IMR-90 (cell line): ENCODE data around the gene CASP7. TPM values are rescaled to one million over a fixed set of nuclear protein-coding genes. Genes with fewer than 3 reads are reported as not detected.

Experiments
- ATAC-seq: fragments of 200-7000 bp; cut with Tn5 transposase; 2 replicates; pipeline ENCODE4 v1.9.1; 2020; ENCODE audit warnings: low read depth, mild to moderate bottlenecking, moderate library complexity
- BruUV-seq: library from RNA; stranded (reverse); fragments of 400-500 nt; replicated peaks from 2 replicates; lab custom pipeline; 2021; lab: Mats Ljungman, UMichigan
- CTCF ChIA-PET: fragments of 300-600 bp; formaldehyde crosslinking; extraction: SDS; loops from one replicate; lab custom pipeline; 2021; ENCODE audit warnings: antibody characterized with exemption; lab: Yijun Ruan, JAX
- POLR2A ChIA-PET: fragments of 300-600 bp; sonication (Branson Sonifier 250); formaldehyde crosslinking; loops from one replicate; lab custom pipeline; 2022; ENCODE audit warnings: antibody characterized with exemption; ENCODE audit not compliant: unreplicated experiment; lab: Charles Lee
- DNase-seq: peaks from one replicate; pipeline ENCODE4 v3.0.0; 2013
- H2AFZ ChIP-seq: replicated peaks from 2 replicates; pipeline ENCODE3; 2013; ENCODE audit warnings: low read length, mild to moderate bottlenecking; ENCODE audit not compliant: poor library complexity
- H2AK5ac ChIP-seq: 2 replicates; pipeline ENCODE4 v1.6.1; 2013; ENCODE audit warnings: low read depth, low read length, inconsistent platforms
- H2AK9ac ChIP-seq: replicated peaks from 2 replicates; pipeline ENCODE3; 2013; ENCODE audit warnings: mild to moderate bottlenecking, low read depth, low read length, moderate library complexity; ENCODE audit not compliant: poor library complexity
- H2BK120ac ChIP-seq: 2 replicates; pipeline ENCODE4 v1.6.1; 2013; ENCODE audit warnings: low read depth, low read length, inconsistent platforms
- H2BK15ac ChIP-seq: 3 replicates; pipeline ENCODE4 v1.6.1; 2013; ENCODE audit warnings: low read depth, low read length, inconsistent platforms
- H2BK20ac ChIP-seq: 2 replicates; pipeline ENCODE4 v1.6.1; 2013; ENCODE audit warnings: low read depth, mild to moderate bottlenecking, inconsistent platforms, low read length, moderate library complexity
- H2BK5ac ChIP-seq: 2 replicates; pipeline ENCODE4 v1.6.1; 2013; ENCODE audit warnings: mild to moderate bottlenecking, low read depth, low read length, inconsistent platforms; ENCODE audit not compliant: poor library complexity, severe bottlenecking
- H3K14ac ChIP-seq: replicated peaks from 2 replicates; pipeline ENCODE4 v1.6.1; 2013; ENCODE audit warnings: low read depth, low read length, inconsistent platforms
- H3K18ac ChIP-seq: 2 replicates; pipeline ENCODE4 v1.6.1; 2013; ENCODE audit warnings: low read depth, low read length, control low read depth
- H3K23ac ChIP-seq: 2 replicates; pipeline ENCODE4 v1.6.1; 2013; ENCODE audit warnings: low read depth, low read length, inconsistent platforms
- H3K27ac ChIP-seq: 2 replicates; pipeline ENCODE4 v1.5.1; 2013; ENCODE audit warnings: mild to moderate bottlenecking, control low read depth, low read length; ENCODE audit not compliant: insufficient read depth
- H3K27me3 ChIP-seq: 2 replicates; pipeline ENCODE4 v1.6.1; 2013; ENCODE audit warnings: low read length; ENCODE audit not compliant: control insufficient read depth, insufficient read depth
- H3K36me3 ChIP-seq: 2 replicates; pipeline ENCODE4 v1.6.1; 2013; ENCODE audit warnings: low read length, mixed read lengths; ENCODE audit not compliant: control insufficient read depth, insufficient read depth
- H3K4ac ChIP-seq: 2 replicates; pipeline ENCODE4 v1.6.1; 2013; ENCODE audit warnings: low read depth, low read length, inconsistent platforms
- H3K4me1 ChIP-seq: 2 replicates; pipeline ENCODE4 v1.6.1; 2013; ENCODE audit warnings: low read length, mixed read lengths; ENCODE audit not compliant: control insufficient read depth, insufficient read depth
- H3K4me2 ChIP-seq: 2 replicates; pipeline ENCODE4 v1.6.1; 2013; ENCODE audit warnings: low read depth, mild to moderate bottlenecking, control low read depth, low read length, moderate library complexity
- H3K4me3 ChIP-seq: 2 replicates; pipeline ENCODE4 v1.5.1; 2013; ENCODE audit warnings: low read depth, mild to moderate bottlenecking, control low read depth, low read length, moderate library complexity; ENCODE audit not compliant: insufficient read depth
- H3K56ac ChIP-seq: 2 replicates; pipeline ENCODE4 v1.6.1; 2013; ENCODE audit warnings: low read length, inconsistent platforms; ENCODE audit not compliant: insufficient read depth; ENCODE audit errors: extremely low read depth
- H3K79me1 ChIP-seq, 2 experiments: 2 replicates each; pipeline ENCODE4 v1.6.1; 2013; ENCODE audit warnings: low read length in 2 of 2, inconsistent platforms in 1 of 2, low read depth in 1 of 2
- H3K9ac ChIP-seq: 2 replicates; pipeline ENCODE4 v1.6.1; 2013; ENCODE audit warnings: low read depth, low read length, control low read depth
- H3K9me1 ChIP-seq: 2 replicates; pipeline ENCODE4 v1.6.1; 2013; ENCODE audit warnings: low read length, inconsistent platforms; ENCODE audit not compliant: insufficient read depth
- H3K9me3 ChIP-seq: 2 replicates; pipeline ENCODE4 v1.6.1; 2013; ENCODE audit warnings: low read length; ENCODE audit not compliant: control insufficient read depth, insufficient read depth
- H4K20me1 ChIP-seq: 2 replicates; pipeline ENCODE4 v1.6.1; 2013; ENCODE audit warnings: low read length, inconsistent platforms; ENCODE audit not compliant: insufficient read depth
- H4K5ac ChIP-seq: 2 replicates; pipeline ENCODE4 v1.6.1; 2013; ENCODE audit warnings: mild to moderate bottlenecking, low read depth, low read length, control low read depth
- H4K8ac ChIP-seq, 2 experiments: 2 replicates each; pipeline ENCODE4 v1.6.1; 2013; ENCODE audit warnings: low read depth in 2 of 2, low read length in 2 of 2, control low read depth in 1 of 2, inconsistent platforms in 1 of 2
- H4K91ac ChIP-seq: 2 replicates; pipeline ENCODE4 v1.6.1; 2013; ENCODE audit warnings: low read depth, low read length, inconsistent platforms; ENCODE audit not compliant: insufficient read depth
- BHLHE40 ChIP-seq: fragments of 150-350 bp; IDR thresholded peaks from 2 replicates; pipeline ENCODE4 v1.6.1; 2016; ENCODE audit warnings: mild to moderate bottlenecking, low read depth, low read length
- CEBPB ChIP-seq: IDR thresholded peaks from 2 replicates; pipeline ENCODE4 v1.6.1; 2012; ENCODE audit warnings: low read depth, low read length, improper control_type of control experiment
- CHD1 ChIP-seq: IDR thresholded peaks from 2 replicates; pipeline ENCODE4 v1.6.1; 2012; ENCODE audit warnings: low read depth, low read length, improper control_type of control experiment
- FOS ChIP-seq: fragments of 150-350 bp; IDR thresholded peaks from 2 replicates; pipeline ENCODE4 v1.6.1; 2016; ENCODE audit warnings: low read depth, low read length
- MAFK ChIP-seq: IDR thresholded peaks from 2 replicates; pipeline ENCODE4 v1.6.1; 2012; ENCODE audit warnings: low read depth, low read length, improper control_type of control experiment
- MAZ ChIP-seq: IDR thresholded peaks from 2 replicates; pipeline ENCODE4 v1.6.1; 2012; ENCODE audit warnings: low read depth, mild to moderate bottlenecking, low read length, improper control_type of control experiment, moderate library complexity, borderline replicate concordance
- NFE2L2 ChIP-seq: fragments of 150-350 bp; IDR thresholded peaks from 2 replicates; pipeline ENCODE4 v1.6.1; 2016; ENCODE audit warnings: low read depth, mild to moderate bottlenecking, low read length
- POLR2A ChIP-seq: IDR thresholded peaks from 2 replicates; pipeline ENCODE4 v1.6.1; 2012; ENCODE audit warnings: mild to moderate bottlenecking, low read depth, low read length
- RAD21 ChIP-seq: IDR thresholded peaks from 2 replicates; pipeline ENCODE4 v1.6.1; 2012; ENCODE audit warnings: low read length, improper control_type of control experiment
- RCOR1 ChIP-seq: IDR thresholded peaks from 2 replicates; pipeline ENCODE4 v1.6.1; 2012; ENCODE audit warnings: mild to moderate bottlenecking, low read length, improper control_type of control experiment; ENCODE audit not compliant: insufficient replicate concordance
- RFX5 ChIP-seq: IDR thresholded peaks from 2 replicates; pipeline ENCODE4 v1.8.0; 2012; ENCODE audit warnings: low read depth, mild to moderate bottlenecking, low read length, moderate library complexity
- SMC3 ChIP-seq: fragments of 150-350 bp; IDR thresholded peaks from 2 replicates; pipeline ENCODE4 v1.6.1; 2016; ENCODE audit warnings: low read depth, mild to moderate bottlenecking, antibody characterized with exemption, low read length, moderate library complexity
- WGBS, 2 experiments: methylation state at CpG; one replicate each; pipeline versions ENCODE4 v1.1.5 to v1.1.7; 2013; ENCODE audit warnings: missing lambda C conversion rate in 2 of 2; ENCODE audit not compliant: insufficient read length in 1 of 2; ENCODE audit errors: extremely low coverage in 2 of 2; 5-methylcytosine and 5-hydroxymethylcytosine counted together
- dilution Hi-C: fragments of 300-500 bp; cut with HindIII; formaldehyde crosslinking; loops from one replicate; pipeline ENCODE4 v1.14.3; 2018; ENCODE audit warnings: low sequenced_read_pairs; ENCODE audit not compliant: unreplicated experiment
- in situ Hi-C: fragments of 300-500 bp; cut with MboI; formaldehyde crosslinking; loops from 3 replicates; pipeline ENCODE4 v1.14.3; 2019; ENCODE audit warnings: low sequenced_read_pairs, inconsistent platforms, mixed read lengths
- intact Hi-C: fragments of 100-400 bp; cut with micrococcal nuclease; formaldehyde crosslinking; loops from 2 replicates; pipeline ENCODE4 v1.10.0; 2022
- polyA plus RNA-seq, 3 experiments: library from polyadenylated mRNA; depleted of rRNA; stranded (reverse); fragments of >200 nt; gene quantifications; 2 replicates each; pipeline ENCODE4 v1.2.3, GENCODE V29; 2012; ENCODE audit warnings: low replicate concordance in 1 of 3
- total RNA-seq: library from RNA; depleted of rRNA; stranded (reverse); fragments of >200 nt; gene quantifications from 2 replicates; pipeline ENCODE4 v1.2.3, GENCODE V29; 2012
- TF ChIP-seq, protein P1 (sequence below): conservative IDR thresholded peaks from 2 replicates; pipeline ENCODE4 v1.5.1; 2012; ENCODE audit warnings: mild to moderate bottlenecking, low read depth, low read length, improper control_type of control experiment
- TF ChIP-seq, protein P2 (sequence below): fragments of 150-350 bp; IDR thresholded peaks from 2 replicates; pipeline ENCODE4 v1.6.1; 2016; ENCODE audit warnings: low read depth, mild to moderate bottlenecking, low read length, moderate library complexity, borderline replicate concordance
- TF ChIP-seq, protein P3 (sequence below): fragments of 150-350 bp; IDR thresholded peaks from 2 replicates; pipeline ENCODE4 v1.6.1; 2017; ENCODE audit warnings: mild to moderate bottlenecking, antibody characterized with exemption, low read length, low read depth

CASP7 gene
- total and polyA plus RNA-seq, 2 of the 4 experiments (the other 2 are of a cell fraction): 15.1 to 16.7 TPM

DNA sequence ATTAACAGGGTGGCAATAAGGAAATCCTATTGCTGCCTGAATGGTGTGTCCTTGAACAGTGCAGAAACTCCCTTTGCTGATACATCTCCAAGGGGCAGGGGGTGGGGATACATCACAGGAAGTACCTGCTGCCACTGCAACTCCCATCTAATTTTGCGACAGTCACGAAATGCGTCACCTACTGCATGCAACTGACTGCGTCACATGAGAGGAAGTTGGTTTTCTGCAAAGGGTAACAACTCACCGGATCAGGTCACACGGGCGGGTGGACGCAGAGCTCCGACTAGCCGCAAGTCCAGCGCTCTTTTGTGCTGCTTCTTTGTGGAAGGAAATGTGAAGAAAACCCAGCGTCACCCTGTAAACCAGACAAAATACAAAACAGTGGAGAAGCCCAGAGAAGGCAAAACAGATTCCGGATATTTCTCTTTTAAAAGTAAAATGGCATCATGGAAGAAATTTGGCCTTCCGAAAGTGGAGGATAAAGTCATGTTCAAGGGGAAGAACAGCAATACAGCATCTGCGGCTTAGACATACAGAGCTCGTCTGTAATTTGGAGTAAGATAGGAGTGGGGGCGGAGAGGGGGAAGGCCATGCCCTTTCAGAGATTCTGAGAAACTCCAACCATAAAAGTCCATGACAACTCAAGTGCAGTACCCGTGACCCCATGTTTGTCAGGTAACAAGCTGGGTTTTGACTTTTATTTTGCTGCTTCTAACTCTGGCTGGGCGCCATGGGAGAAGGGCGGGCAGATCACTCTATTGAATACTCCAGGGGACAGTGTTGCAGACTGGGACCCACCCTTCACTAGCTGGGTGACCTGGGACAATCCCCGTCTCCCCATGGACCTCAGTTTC, 39.5 kb downstream of the CASP7 start:
- CTCF ChIA-PET: no interaction called here
- TF ChIP-seq, protein P1, sequence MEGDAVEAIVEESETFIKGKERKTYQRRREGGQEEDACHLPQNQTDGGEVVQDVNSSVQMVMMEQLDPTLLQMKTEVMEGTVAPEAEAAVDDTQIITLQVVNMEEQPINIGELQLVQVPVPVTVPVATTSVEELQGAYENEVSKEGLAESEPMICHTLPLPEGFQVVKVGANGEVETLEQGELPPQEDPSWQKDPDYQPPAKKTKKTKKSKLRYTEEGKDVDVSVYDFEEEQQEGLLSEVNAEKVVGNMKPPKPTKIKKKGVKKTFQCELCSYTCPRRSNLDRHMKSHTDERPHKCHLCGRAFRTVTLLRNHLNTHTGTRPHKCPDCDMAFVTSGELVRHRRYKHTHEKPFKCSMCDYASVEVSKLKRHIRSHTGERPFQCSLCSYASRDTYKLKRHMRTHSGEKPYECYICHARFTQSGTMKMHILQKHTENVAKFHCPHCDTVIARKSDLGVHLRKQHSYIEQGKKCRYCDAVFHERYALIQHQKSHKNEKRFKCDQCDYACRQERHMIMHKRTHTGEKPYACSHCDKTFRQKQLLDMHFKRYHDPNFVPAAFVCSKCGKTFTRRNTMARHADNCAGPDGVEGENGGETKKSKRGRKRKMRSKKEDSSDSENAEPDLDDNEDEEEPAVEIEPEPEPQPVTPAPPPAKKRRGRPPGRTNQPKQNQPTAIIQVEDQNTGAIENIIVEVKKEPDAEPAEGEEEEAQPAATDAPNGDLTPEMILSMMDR: no peak
- TF ChIP-seq MAZ: no peak
- TF ChIP-seq RCOR1: no peak
- TF ChIP-seq CEBPB: no peak
- TF ChIP-seq MAFK: no peak
- TF ChIP-seq CHD1: no peak
- TF ChIP-seq, protein P2, sequence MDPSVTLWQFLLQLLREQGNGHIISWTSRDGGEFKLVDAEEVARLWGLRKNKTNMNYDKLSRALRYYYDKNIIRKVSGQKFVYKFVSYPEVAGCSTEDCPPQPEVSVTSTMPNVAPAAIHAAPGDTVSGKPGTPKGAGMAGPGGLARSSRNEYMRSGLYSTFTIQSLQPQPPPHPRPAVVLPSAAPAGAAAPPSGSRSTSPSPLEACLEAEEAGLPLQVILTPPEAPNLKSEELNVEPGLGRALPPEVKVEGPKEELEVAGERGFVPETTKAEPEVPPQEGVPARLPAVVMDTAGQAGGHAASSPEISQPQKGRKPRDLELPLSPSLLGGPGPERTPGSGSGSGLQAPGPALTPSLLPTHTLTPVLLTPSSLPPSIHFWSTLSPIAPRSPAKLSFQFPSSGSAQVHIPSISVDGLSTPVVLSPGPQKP: no peak
- TF ChIP-seq BHLHE40: no peak
- no peak for TF ChIP-seq SMC3
- TF ChIP-seq, protein P3, sequence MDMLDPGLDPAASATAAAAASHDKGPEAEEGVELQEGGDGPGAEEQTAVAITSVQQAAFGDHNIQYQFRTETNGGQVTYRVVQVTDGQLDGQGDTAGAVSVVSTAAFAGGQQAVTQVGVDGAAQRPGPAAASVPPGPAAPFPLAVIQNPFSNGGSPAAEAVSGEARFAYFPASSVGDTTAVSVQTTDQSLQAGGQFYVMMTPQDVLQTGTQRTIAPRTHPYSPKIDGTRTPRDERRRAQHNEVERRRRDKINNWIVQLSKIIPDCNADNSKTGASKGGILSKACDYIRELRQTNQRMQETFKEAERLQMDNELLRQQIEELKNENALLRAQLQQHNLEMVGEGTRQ: no peak
- no peak for TF ChIP-seq RAD21
- TF ChIP-seq FOS: no peak
- no peak for TF ChIP-seq POLR2A
- TF ChIP-seq NFE2L2: no peak
- no peak for TF ChIP-seq RFX5

More for the DNA sequence above, 39.5 kb downstream of the CASP7 start:
- H4K91ac ChIP-seq: no peak overlapping the region
- H3K27ac ChIP-seq: no peak overlapping the region
- no CpG with 5 or more reads among the region's 21 CpGs for WGBS, 2 experiments
- no peak overlapping the region for H2BK20ac ChIP-seq
- H2AFZ ChIP-seq: no peak overlapping the region
- no peak for ATAC-seq
- peaks cover 0 to 7% of the 10 kb centered on the region in 2 experiments; a peak in 3 of 4 replicates for H3K79me1 ChIP-seq
- dilution Hi-C loops: no loop called here
- no peak overlapping the region for H4K8ac ChIP-seq
- H2AK9ac ChIP-seq: no peak overlapping the region
- no peak overlapping the region for H2BK15ac ChIP-seq
- no peak overlapping the region for H3K56ac ChIP-seq
- no peak overlapping the region for H3K9ac ChIP-seq
- H3K4me3 ChIP-seq: no peak overlapping the region
- H3K14ac ChIP-seq: no peak overlapping the region
- no peak overlapping the region for H2AK5ac ChIP-seq
- no peak overlapping the region for H2BK120ac ChIP-seq
- peaks cover 20% of the 10 kb centered on the region for H3K36me3 ChIP-seq
- no peaks in the 10 kb centered on the region for H3K27me3 ChIP-seq
- H2BK5ac ChIP-seq: no peak overlapping the region
- H3K18ac ChIP-seq: no peak overlapping the region
- no peak overlapping the region for H4K5ac ChIP-seq
- no peak overlapping the region for H3K4ac ChIP-seq
- POLR2A ChIA-PET: no interaction called here
- intact Hi-C loops: no loop called here
- H4K20me1 ChIP-seq: no peaks in the 10 kb centered on the region
- no TSS peak for BruUV-seq
- in situ Hi-C loops: no loop called here
- H3K4me2 ChIP-seq: no peak overlapping the region
- no peaks in the 10 kb centered on the region for H3K4me1 ChIP-seq
- peaks cover 4% of the 10 kb centered on the region; the same call in 1 of the 2 replicates for H3K9me1 ChIP-seq
- DNase-seq: no peak
- H3K9me3 ChIP-seq: no peaks in the 10 kb centered on the region
- H3K23ac ChIP-seq: no peak overlapping the region
